Esophagus squamous epithelium (tissue), 4 donors: ENCODE data around the gene TLR4.

Source experiments
- POLR2A ChIP-seq, 4 donors: fragments of 450-650 bp; IDR thresholded peaks; one replicate each; pipeline ENCODE4 v1.6.1; 2017; ENCODE audit warnings: antibody characterized with exemption in 4 of 4, mild to moderate bottlenecking in 4 of 4, moderate library complexity in 3 of 4
- TF ChIP-seq, protein P1 (sequence below), 6 experiments: fragments of 450-650 bp in 4 of 6; fragments of 200-600 bp in 2 of 6; sonication (generic) in 2 of 6; IDR thresholded peaks; one replicate each; pipeline ENCODE4 v1.5.1; 2016 to 2019; ENCODE audit warnings: antibody characterized with exemption in 6 of 6, mild to moderate bottlenecking in 4 of 6, moderate library complexity in 4 of 6

DNA sequence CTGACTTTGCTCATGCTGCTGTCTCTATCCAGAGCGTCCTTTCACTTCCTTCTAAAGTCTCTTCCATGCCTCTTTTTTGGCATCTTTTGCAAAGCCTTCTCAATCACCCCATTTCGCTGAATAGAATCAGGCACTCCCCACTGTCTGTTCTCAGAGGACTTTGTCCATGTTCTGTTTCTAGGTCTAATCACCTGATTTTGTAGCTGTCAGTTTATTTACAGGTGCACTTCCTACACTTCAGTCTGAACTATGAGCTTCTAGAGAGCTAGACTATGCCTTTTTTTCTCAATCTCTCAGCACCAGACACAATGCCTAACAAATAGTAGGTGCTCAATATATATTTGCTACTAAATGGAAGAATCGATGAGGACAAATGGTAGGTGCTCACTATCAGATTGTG, 29.9 kb downstream of the TLR4 start:
- TF ChIP-seq, protein P1, sequence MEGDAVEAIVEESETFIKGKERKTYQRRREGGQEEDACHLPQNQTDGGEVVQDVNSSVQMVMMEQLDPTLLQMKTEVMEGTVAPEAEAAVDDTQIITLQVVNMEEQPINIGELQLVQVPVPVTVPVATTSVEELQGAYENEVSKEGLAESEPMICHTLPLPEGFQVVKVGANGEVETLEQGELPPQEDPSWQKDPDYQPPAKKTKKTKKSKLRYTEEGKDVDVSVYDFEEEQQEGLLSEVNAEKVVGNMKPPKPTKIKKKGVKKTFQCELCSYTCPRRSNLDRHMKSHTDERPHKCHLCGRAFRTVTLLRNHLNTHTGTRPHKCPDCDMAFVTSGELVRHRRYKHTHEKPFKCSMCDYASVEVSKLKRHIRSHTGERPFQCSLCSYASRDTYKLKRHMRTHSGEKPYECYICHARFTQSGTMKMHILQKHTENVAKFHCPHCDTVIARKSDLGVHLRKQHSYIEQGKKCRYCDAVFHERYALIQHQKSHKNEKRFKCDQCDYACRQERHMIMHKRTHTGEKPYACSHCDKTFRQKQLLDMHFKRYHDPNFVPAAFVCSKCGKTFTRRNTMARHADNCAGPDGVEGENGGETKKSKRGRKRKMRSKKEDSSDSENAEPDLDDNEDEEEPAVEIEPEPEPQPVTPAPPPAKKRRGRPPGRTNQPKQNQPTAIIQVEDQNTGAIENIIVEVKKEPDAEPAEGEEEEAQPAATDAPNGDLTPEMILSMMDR (IDR thresholded peaks at IDR 0.05), result no peak
- no peak for TF ChIP-seq POLR2A (IDR thresholded peaks at IDR 0.05)
